Naive thymus-derived CD4-positive, alpha-beta T cell (primary cell): ENCODE measurements around the gene RSPRY1. TPM values are rescaled to one million over a fixed set of nuclear protein-coding genes. Genes with fewer than 3 reads are reported as not detected.
A peak's percentile ranks its signal among the peaks of the same experiment; 100 is the strongest.

Experiments
- ATAC-seq: fragments of 150-1000 bp; cut with Tn5 transposase; 2 replicates; pipeline ENCODE4 v1.10.0; 2021; ENCODE audit warnings: mild to moderate bottlenecking, moderate library complexity
- CTCF ChIA-PET: fragments of 350-600 bp; sonication (Branson Sonifier 250); formaldehyde crosslinking; loops from one replicate; lab custom pipeline; 2021; ENCODE audit warnings: antibody characterized with exemption; lab: Charles Lee
- POLR2A ChIA-PET: fragments of 350-600 bp; sonication (Branson Sonifier 250); formaldehyde crosslinking; loops from one replicate; lab custom pipeline; 2021; ENCODE audit warnings: antibody characterized with exemption, inconsistent platforms; lab: Charles Lee
- DNase-seq, 9 donors: peaks; one replicate each; pipeline versions ENCODE4 v3.0.0 to v3.0.0-alpha.2; 2020 to 2022; ENCODE audit warnings: mixed read lengths in 1 of 9
- H3K27ac ChIP-seq: one replicate; pipeline ENCODE4 v1.7.0; 2013; ENCODE audit warnings: mild to moderate bottlenecking, low read depth, low read length, moderate library complexity
- H3K27me3 ChIP-seq, 2 donors: one replicate each; pipeline ENCODE4 v1.7.0; 2013; ENCODE audit warnings: low read length in 2 of 2, mild to moderate bottlenecking in 2 of 2, moderate library complexity in 2 of 2; ENCODE audit not compliant: control insufficient read depth in 2 of 2, insufficient read depth in 2 of 2
- H3K36me3 ChIP-seq, 3 experiments: 1 replicate in 2 of 3; 2 replicates in 1 of 3; pipeline ENCODE4 v1.7.0; 2013; ENCODE audit warnings: low read length in 3 of 3, mild to moderate bottlenecking in 3 of 3, moderate library complexity in 1 of 3; ENCODE audit not compliant: insufficient read depth in 3 of 3, control insufficient read depth in 2 of 3
- H3K4me1 ChIP-seq, 2 donors: one replicate each; pipeline ENCODE4 v1.7.0; 2013; ENCODE audit warnings: low read length in 2 of 2, mild to moderate bottlenecking in 2 of 2, moderate library complexity in 1 of 2; ENCODE audit not compliant: control insufficient read depth in 2 of 2, insufficient read depth in 2 of 2
- H3K4me3 ChIP-seq: 2 replicates; pipeline ENCODE4 v1.7.0; 2013; ENCODE audit warnings: mild to moderate bottlenecking, low read length
- H3K9me3 ChIP-seq, 3 experiments: 1 replicate in 2 of 3; 2 replicates in 1 of 3; pipeline ENCODE4 v1.7.0; 2013; ENCODE audit warnings: low read length in 3 of 3; ENCODE audit not compliant: control insufficient read depth in 2 of 3
- H3K27ac Mint-ChIP-seq, 9 donors: one replicate each; pipeline ENCODE4 v1.8.0; 2020 to 2022; ENCODE audit warnings: mixed read lengths in 9 of 9, mild to moderate bottlenecking in 8 of 9, moderate library complexity in 5 of 9, inconsistent platforms in 2 of 9
- H3K27me3 Mint-ChIP-seq, 5 donors: one replicate each; pipeline ENCODE4 v1.8.0; 2021 to 2022; ENCODE audit warnings: mixed read lengths in 5 of 5, mild to moderate bottlenecking in 1 of 5
- H3K36me3 Mint-ChIP-seq, 5 donors: one replicate each; pipeline ENCODE4 v1.8.0; 2020 to 2022; ENCODE audit warnings: mixed read lengths in 5 of 5, mild to moderate bottlenecking in 3 of 5, inconsistent platforms in 1 of 5
- H3K4me1 Mint-ChIP-seq, 7 donors: one replicate each; pipeline ENCODE4 v1.8.0; 2020 to 2022; ENCODE audit warnings: mixed read lengths in 7 of 7, mild to moderate bottlenecking in 3 of 7, inconsistent platforms in 1 of 7
- H3K4me3 Mint-ChIP-seq, 10 donors: one replicate each; pipeline ENCODE4 v1.8.0; 2020 to 2022; ENCODE audit warnings: mild to moderate bottlenecking in 10 of 10, mixed read lengths in 10 of 10, moderate library complexity in 6 of 10, inconsistent platforms in 2 of 10
- H3K9me3 Mint-ChIP-seq, 11 donors: one replicate each; pipeline ENCODE4 v1.8.0; 2020 to 2022; ENCODE audit warnings: mixed read lengths in 11 of 11, mild to moderate bottlenecking in 4 of 11, inconsistent platforms in 1 of 11, moderate library complexity in 1 of 11
- intact Hi-C, 2 donors: fragments of 100-400 bp; cut with micrococcal nuclease; formaldehyde crosslinking; loops; one replicate each; pipeline ENCODE4 v1.15.1; 2023
- polyA plus RNA-seq, 2 donors: library from polyadenylated mRNA; unstranded; fragments of 300-500 nt; fragmentation: Illumina TruSeq; gene quantifications; one replicate each; pipeline ENCODE4 v1.2.3, GENCODE V29; 2021
- total RNA-seq, 6 experiments: library from RNA in 5 of 6; stranded (reverse) in 5 of 6; gene quantifications; 1 replicate in 5 of 6; 2 replicates in 1 of 6; pipeline ENCODE4 v1.2.3 and lab custom pipeline; 2021 to 2026

RSPRY1 gene
- total and polyA plus RNA-seq, 7 experiments from 2014 or later = 22.2 to 40.5 (median 33.6) TPM

GRCh38 chr16:57216968-57217367 lies 30.8 kb downstream of the RSPRY1 start:
- CTCF ChIA-PET = no interaction called here
- POLR2A ChIA-PET = no interaction called here
- Mint-ChIP-seq H3K4me3 (no peak overlapping the region), H3K4me1 (peaks cover 0 to 14% (median 0%) of the 10 kb centered on the region in 7 donors), H3K27me3 (no peaks in the 10 kb centered on the region), H3K36me3 (peaks cover 40 to 89% (median 87%) of the 10 kb centered on the region in 5 donors), H3K9me3 (peaks cover 11 to 46% (median 20%) of the 10 kb centered on the region in 11 donors), H3K27ac (no peak overlapping the region)
- H3K36me3 ChIP-seq = peaks cover 30 to 76% (median 49%) of the 10 kb centered on the region in 3 experiments
- H3K4me3 ChIP-seq = no peak overlapping the region
- H3K27me3 ChIP-seq = no peaks in the 10 kb centered on the region
- ATAC-seq (no peak), DNase-seq (no peak)
- H3K4me1 ChIP-seq = no peaks in the 10 kb centered on the region
- peaks cover 0 to 22% (median 4%) of the 10 kb centered on the region in 3 experiments for H3K9me3 ChIP-seq
- intact Hi-C loops = no loop called here
- no peak overlapping the region for H3K27ac ChIP-seq

GRCh38 chr16:57223057-57223456 lies 36.9 kb downstream of the RSPRY1 start:
- no peaks in the 10 kb centered on the region for H3K4me1 ChIP-seq
- POLR2A ChIA-PET = interaction anchor here (1.7 kb wide), 1 partner anchor 10 kb away, joined by 3 read pairs; no protein-coding TSS in a partner anchor
- CTCF ChIA-PET = interaction anchor here (0.6 to 1.4 kb wide), 3 partner anchors 40 to 296 kb away, joined by 3 to 4 read pairs (median 3); no protein-coding TSS in a partner anchor

GRCh38 chr16:57224651-57225335 lies 38.7 kb downstream of the RSPRY1 start:
- intact Hi-C loops = no loop called here
- Mint-ChIP-seq H3K27ac (no peak overlapping the region), H3K36me3 (peaks cover 23 to 62% (median 36%) of the 10 kb centered on the region in 5 donors), H3K4me3 (no peak overlapping the region), H3K27me3 (no peaks in the 10 kb centered on the region), H3K4me1 (peaks cover 0 to 5% (median 0%) of the 10 kb centered on the region in 7 donors), H3K9me3 (peaks cover 0 to 2% (median 0%) of the 10 kb centered on the region in 11 donors)
- H3K4me1 ChIP-seq = no peaks in the 10 kb centered on the region
- no peaks in the 10 kb centered on the region for H3K27me3 ChIP-seq
- no peak overlapping the region for H3K4me3 ChIP-seq
- ChIA-PET CTCF (interaction anchor here (0.9 kb wide), 1 partner anchor 11 kb away, joined by 3 read pairs; no protein-coding TSS in a partner anchor), POLR2A (interaction anchor here (0.5 to 0.8 kb wide), 2 partner anchors 39 to 65 kb away, joined by 3 to 4 read pairs; partner anchors contain the start of gene RSPRY1)
- peaks cover 16 to 83% (median 28%) of the 10 kb centered on the region in 3 experiments for H3K36me3 ChIP-seq
- no peak overlapping the region for H3K27ac ChIP-seq
- ATAC-seq = no peak
- no peaks in the 10 kb centered on the region for H3K9me3 ChIP-seq
- no peak for DNase-seq

More at GRCh38 chr16:57223057-57223456, 36.9 kb downstream of the RSPRY1 start:
- Histone ChIP-seq H3K27ac (no peak overlapping the region), H3K36me3 (peaks cover 16 to 80% (median 27%) of the 10 kb centered on the region in 3 experiments), H3K4me3 (no peak overlapping the region), H3K27me3 (no peaks in the 10 kb centered on the region), H3K9me3 (no peaks in the 10 kb centered on the region)
- Mint-ChIP-seq H3K27me3 (no peaks in the 10 kb centered on the region), H3K27ac (peak overlapping the region in 1 of 9 donors; percentile 1), H3K4me3 (no peak overlapping the region), H3K9me3 (peaks cover 0 to 14% (median 5%) of the 10 kb centered on the region in 11 donors), H3K4me1 (peaks cover 0 to 9% (median 0%) of the 10 kb centered on the region in 7 donors), H3K36me3 (peaks cover 35 to 78% (median 51%) of the 10 kb centered on the region in 5 donors)
- DNase-seq (no peak), ATAC-seq (no peak)
- intact Hi-C loops = no loop called here

- Mint-ChIP-seq H3K27me3 (no peaks in the 10 kb centered on the region), H3K4me3 (no peak overlapping the region), H3K9me3 (no peaks in the 10 kb centered on the region), H3K36me3 (peaks cover 17 to 60% (median 32%) of the 10 kb centered on the region in 5 donors), H3K4me1 (no peaks in the 10 kb centered on the region), H3K27ac (no peak overlapping the region)
- H3K9me3 ChIP-seq = no peaks in the 10 kb centered on the region
- no peak overlapping the region for H3K27ac ChIP-seq
- H3K4me1 ChIP-seq = no peaks in the 10 kb centered on the region
- H3K27me3 ChIP-seq = no peaks in the 10 kb centered on the region
- ATAC-seq (no peak), DNase-seq (no peak)
- POLR2A ChIA-PET = no interaction called here
- intact Hi-C loops = no loop called here
- CTCF ChIA-PET = no interaction called here
- peaks cover 23 to 87% (median 26%) of the 10 kb centered on the region in 3 experiments for H3K36me3 ChIP-seq
- no peak overlapping the region for H3K4me3 ChIP-seq
These were observed 39.8 kb downstream of the RSPRY1 start for GRCh38 chr16:57225978-57226377.

GRCh38 chr16:57226701-57227621 lies 40.8 kb downstream of the RSPRY1 start:
- H3K4me1 Mint-ChIP-seq = no peaks in the 10 kb centered on the region
- DNase-seq (no peak), ATAC-seq (no peak)
- Histone ChIP-seq H3K36me3 (peaks cover 26 to 87% (median 30%) of the 10 kb centered on the region in 3 experiments), H3K27me3 (no peaks in the 10 kb centered on the region), H3K4me1 (no peaks in the 10 kb centered on the region), H3K27ac (no peak overlapping the region), H3K9me3 (no peaks in the 10 kb centered on the region), H3K4me3 (no peak overlapping the region)
- no peaks in the 10 kb centered on the region for H3K9me3 Mint-ChIP-seq
- POLR2A ChIA-PET = no interaction called here
- peak overlapping the region in 1 of 9 donors; percentile 12 for H3K27ac Mint-ChIP-seq
- no peak overlapping the region for H3K4me3 Mint-ChIP-seq
- no peaks in the 10 kb centered on the region for H3K27me3 Mint-ChIP-seq
- peaks cover 15 to 58% (median 29%) of the 10 kb centered on the region in 5 donors for H3K36me3 Mint-ChIP-seq
- intact Hi-C loops = no loop called here
- CTCF ChIA-PET = no interaction called here

GRCh38 chr16:57229079-57229478 lies 43.0 kb downstream of the RSPRY1 start:
- H3K9me3 ChIP-seq = no peaks in the 10 kb centered on the region
- POLR2A ChIA-PET = interaction anchor here (1.3 kb wide), 1 partner anchor 17 kb away, joined by 4 read pairs; the partner anchor contains the start of gene ARL2BP
- Mint-ChIP-seq H3K4me3 (no peak overlapping the region), H3K4me1 (peaks cover 0 to 4% (median 0%) of the 10 kb centered on the region in 7 donors), H3K27me3 (no peaks in the 10 kb centered on the region), H3K9me3 (no peaks in the 10 kb centered on the region), H3K27ac (no peak overlapping the region), H3K36me3 (peaks cover 20 to 56% (median 35%) of the 10 kb centered on the region in 5 donors)
- H3K36me3 ChIP-seq = peaks cover 31 to 89% (median 32%) of the 10 kb centered on the region in 3 experiments
- H3K4me1 ChIP-seq = no peaks in the 10 kb centered on the region
- CTCF ChIA-PET = no interaction called here
- intact Hi-C loops = no loop called here
- no peak overlapping the region for H3K4me3 ChIP-seq
- ATAC-seq (no peak), DNase-seq (no peak)
- no peaks in the 10 kb centered on the region for H3K27me3 ChIP-seq
- no peak overlapping the region for H3K27ac ChIP-seq
